Limb (tissue), 2 donors: ENCODE results near the gene PAH.

Source experiments
- DNase-seq, 2 donors: peaks; one replicate each; pipeline ENCODE4 v3.0.0-alpha.2; 2016; ENCODE audit errors: extremely low spot score in 2 of 2

Gene PAH

GRCh38 chr12:102950950-102951619, 34.0 kb upstream of the PAH start:
- peak in 1 of 2 donors; percentile 22 for DNase-seq

- DNase-seq = peak in 1 of 2 donors; percentile 47
Measured at GRCh38 chr12:102950107-102950949, 33.3 kb upstream of the PAH start.

GRCh38 chr12:102948941-102949352, 31.9 kb upstream of the PAH start:
- DNase-seq = peak; percentile 15 to 86

GRCh38 chr12:102946042-102946441, 29.0 kb upstream of the PAH start:
- no peak for DNase-seq

DNA sequence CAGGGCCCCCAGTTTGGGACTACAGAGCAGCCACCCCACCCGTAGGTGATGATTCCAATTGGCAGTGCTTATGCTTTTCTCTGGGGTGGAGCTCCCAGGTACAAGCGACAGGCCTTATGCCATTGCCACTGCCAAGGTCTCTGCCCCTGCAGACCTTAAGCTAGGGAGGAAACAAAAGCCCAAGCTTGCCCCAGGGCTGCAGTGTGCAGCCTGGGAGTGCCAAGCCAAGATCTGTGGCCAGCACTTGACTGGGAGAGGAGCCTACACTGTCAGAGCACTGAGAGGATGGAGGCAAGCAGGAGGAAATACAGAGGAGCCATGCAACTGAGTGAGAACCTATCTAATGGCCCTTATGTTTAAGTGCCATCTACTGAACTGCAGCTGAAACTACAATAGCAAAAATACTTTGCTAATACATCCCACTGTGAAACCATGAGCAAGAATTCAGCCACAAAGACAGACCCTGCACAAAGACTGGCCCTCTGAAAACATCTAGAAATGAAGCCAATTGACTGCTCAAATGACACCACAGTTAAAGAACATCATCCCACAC, 22.7 kb upstream of the PAH start:
- DNase-seq = no peak

DNA sequence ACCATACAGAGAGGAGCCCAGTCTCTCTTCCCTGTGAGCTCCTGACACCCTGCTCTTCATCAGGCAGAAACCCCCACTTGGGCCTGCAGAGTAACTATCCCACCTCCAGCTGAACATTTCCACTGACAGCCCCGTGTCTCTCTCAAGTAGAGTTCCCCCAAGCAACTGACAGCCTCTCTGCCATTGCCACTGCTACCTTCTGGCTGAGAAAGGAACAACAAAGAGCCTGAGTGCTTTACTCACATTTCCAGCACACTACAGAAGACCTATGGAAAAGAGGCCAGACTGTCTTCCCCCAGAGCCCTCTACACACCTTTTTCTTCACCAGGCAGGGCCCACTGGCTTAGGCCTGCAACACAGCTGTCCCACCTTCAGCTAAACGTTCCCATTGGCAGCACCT, 22.0 kb upstream of the PAH start:
- DNase-seq = no peak

DNA sequence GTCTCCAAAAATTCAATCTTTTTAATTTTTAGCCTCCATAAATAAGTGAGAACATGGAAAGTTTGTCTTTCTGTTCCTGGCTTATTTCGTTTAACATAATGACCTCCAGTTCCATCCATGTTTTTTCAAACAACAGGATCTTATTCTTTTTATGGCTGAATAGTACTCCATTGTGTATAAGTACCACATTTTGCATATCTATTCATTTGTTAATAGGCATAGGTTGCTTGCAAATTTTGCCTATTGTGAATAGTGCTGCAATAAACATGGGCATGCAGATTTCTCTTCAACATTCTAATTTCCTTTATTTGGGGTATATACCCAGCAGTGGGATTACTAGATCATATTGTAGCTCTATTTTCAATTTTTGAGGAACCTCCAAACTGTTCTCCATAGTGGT, 16.1 kb upstream of the PAH start:
- no peak for DNase-seq

GRCh38 chr12:102927220-102927619, 10.2 kb upstream of the PAH start:
- DNase-seq = no peak

- no peak for DNase-seq
Measured at GRCh38 chr12:102921240-102921639, 4.2 kb upstream of the PAH start.

DNA sequence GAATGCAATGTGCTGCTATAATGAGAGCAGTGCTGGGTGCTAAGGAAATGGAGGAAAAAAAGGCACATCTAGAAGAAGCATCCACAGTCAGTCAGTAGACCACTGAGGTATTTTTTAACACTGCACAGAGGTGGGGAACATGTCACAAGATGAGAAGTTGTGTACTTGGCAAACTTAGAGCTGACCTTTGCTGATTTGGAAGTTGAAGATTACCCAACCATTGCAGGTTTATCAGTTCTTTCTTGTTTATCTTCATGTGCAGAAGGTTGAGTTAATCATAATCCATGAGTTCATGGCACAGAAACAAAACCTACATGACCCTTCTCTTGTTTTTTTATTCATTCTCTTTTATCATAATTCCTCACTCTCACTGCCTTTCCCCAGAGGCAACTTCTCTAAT, 3.2 kb upstream of the PAH start:
- no peak for DNase-seq

- DNase-seq = no peak
Measured at GRCh38 chr12:102918840-102919239, 1.8 kb upstream of the PAH start.

DNA sequence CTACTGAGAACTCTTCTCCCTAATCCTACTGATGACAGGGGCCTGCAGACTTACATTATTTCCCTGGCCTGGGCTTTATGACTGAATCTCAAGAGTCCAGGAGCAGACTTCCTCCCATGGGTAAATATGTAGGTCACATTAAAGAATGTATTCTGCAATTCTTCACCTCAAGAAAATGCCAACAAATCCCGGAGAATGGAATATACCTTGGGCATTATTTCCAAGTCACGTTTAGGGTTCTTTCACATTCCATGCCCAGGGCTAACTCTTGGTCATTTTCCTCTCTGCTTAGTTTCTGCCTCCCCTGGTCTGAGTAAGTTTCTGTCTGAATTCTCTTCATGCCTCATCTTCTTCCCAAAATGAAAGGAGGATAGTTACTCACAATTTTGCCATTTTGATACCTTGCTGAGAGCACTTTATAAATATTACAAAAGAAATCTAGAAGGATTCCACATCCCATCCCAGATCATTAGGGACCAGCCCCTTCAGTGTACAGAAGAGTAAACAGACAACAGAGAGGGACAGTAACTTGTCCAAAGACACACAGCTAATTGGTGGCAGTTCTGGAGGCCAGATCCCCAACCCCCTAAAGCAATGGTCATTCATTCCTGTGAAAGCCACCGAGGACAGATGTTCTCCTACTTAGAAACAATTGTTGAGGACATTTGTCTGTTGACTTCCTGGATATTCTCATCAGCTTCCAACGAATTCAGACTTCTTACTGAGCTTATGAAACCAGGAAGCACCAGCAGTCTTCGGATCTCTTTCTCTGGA, 605 bp downstream of the PAH start:
- no peak for DNase-seq

DNA sequence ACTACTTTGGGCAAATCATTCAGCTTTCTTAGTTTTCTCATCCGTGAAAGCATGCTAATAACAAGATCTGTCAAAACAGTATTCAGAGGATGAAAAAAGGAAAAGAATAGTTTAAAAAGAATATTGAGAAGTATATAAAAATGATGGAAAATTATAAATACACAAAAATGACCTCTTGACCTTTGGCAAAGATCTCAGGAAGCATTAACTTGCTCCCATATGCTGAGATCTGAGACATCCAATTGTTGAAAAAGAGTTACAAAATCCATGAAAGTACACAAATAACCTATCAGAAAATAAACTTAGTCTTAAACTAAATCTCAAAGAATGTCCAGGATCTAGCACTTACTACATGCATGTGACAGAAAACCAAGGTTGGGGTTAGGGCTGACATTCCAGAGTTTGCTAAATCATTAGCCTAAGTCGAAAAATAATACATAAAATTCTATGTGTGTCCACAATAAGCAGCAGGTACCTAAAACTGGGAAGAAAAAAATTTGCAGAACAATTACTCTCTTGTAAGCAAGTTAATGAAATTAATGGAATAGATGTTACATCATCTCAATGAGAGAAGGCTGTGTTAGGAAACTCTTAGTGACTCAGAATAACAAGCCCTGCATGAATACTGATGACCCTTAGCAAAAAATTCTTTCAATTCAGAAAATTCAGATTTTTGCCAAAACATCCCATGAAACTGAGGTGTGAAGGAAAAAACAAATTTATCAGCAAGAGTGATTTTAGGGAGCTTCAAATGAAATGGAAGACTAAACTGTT, 3.4 kb downstream of the PAH start:
- no peak for DNase-seq

- DNase-seq = no peak
Measured at GRCh38 chr12:102912258-102912657, 4.8 kb downstream of the PAH start.

DNA sequence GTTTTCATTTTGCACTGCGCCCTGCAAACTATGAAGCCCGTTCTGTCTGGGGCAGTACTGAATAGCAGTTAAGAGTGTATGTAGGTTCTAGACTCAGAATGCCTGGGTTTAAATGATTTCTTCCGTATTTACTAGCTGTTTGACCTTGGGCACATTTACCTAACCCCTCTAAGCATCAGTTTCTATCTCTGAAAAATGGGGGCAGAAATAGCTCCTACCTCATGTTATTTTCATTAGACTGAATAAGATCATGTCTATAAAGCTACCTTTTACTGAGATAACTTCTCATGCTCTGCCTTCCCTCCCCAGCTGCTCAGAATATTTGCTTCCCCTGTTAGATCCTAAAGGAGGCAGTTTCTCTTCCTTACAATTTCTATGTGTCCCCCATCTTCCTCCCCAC, 5.7 kb downstream of the PAH start:
- no peak for DNase-seq

DNA sequence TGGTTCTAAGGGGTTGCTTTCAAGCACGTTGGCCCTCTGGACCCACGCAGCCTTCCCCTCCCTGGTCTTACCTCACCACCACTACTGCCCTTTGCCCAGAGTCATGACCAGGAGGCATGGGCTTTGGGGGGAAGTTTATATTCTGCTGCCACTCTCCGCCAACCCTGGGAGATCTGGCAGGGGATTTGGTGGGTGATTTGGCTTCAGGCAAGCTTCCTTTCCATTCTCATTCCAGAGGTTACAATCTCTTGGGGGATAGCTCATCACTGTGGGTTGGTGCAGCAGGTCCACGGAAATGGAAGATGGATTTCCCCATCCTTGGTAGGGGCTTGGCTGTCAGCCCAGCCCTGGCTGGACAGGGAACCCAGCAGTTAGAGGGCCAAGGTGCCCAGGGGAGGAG, 6.3 kb downstream of the PAH start:
- no peak for DNase-seq

DNA sequence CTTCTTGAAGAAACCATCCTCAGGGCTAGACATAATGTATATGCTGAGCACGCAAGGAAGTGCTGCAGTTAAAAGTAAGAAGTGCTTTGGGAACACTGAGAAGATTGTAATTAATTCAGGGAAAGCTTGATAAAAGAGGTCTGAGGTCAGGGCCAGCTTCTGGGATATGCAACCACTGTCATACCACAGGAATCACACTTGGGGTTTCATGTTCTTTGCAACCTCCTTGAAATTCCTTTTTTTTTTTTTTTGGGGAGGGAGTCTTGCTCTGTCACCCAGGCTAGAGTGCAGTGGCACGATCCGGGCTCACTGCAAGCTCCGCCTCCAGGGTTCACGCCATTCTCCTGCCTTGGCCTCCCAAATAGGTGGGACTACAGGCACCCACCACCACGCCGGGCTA, 6.9 kb downstream of the PAH start:
- DNase-seq = no peak

DNA sequence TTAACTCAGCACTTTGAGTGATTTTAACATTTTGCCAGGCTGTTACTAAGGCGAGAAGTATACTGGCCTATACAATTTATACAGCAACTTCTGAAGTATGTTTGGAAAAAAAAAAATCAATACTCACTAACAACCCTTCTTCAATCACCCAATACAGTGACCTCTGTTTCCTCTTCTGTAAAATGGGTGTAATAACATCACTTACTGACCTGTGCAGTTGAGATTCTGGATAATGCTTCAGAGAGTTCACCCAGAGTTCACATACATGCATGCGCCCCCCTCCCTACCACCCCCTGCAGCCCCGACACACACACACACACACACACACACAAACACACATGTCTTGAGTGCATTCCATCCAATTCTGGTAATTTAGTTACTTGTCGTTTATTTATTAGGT, 9.1 kb downstream of the PAH start:
- no peak for DNase-seq

DNA sequence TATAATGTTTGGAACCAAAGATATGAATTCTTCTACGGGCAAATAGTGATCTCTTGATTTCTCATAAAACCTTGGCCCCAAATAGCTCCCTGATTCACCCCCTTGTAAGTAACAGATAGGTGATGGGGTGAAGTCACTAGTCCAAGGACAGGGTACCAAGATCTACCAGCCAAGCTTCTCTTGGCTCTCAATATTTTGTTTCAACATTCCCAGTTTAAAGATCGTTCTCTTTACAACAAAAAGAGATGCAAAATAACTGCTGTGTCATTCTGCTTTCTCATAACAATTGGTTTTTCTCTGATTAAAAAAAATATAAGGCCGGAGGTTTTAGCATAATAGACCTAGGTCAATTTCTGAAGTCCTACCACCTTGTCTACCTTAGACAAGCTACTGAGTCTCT, 11.8 kb downstream of the PAH start:
- no peak for DNase-seq

DNA sequence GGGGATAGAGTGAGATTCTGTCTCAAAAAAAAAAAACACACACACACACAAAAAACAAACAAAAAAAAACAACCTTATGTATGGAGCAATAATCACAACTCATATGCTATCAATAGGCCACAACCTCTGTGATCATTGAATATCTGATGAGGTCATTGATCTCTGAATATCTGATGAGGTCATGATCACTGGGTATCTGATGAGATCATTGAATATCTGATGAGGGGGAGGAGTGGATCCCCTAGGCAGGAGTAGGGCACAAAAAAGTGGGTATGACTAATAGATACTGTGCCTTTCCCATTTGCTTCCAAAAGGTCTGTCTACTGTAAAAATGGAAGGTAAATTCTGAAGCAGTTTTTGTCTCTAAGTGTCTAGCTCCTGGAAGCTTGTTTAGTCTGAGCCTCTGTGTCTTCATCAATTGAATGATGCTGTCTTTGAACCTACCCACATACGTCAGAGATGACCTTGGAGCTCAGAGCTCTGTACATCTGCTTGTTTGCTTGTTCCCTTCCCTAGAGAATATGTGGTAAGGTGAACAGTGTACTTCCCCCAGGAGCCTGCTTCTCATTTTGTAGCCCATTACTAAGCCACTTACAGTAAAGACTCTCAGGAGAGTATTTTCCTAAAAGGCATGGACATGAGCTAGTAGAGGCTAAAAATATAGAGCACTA, 13.6 kb downstream of the PAH start:
- no peak for DNase-seq

GRCh38 chr12:102902093-102902492, 15.0 kb downstream of the PAH start:
- no peak for DNase-seq
